ENCODE measurements around the gene CDK3. TPM values are rescaled to one million over a fixed set of nuclear protein-coding genes. Genes with fewer than 3 reads are reported as not detected.

The CDK3 gene
- total RNA-seq, 1 donor from 2014 or later = 0.17 TPM

DNA sequence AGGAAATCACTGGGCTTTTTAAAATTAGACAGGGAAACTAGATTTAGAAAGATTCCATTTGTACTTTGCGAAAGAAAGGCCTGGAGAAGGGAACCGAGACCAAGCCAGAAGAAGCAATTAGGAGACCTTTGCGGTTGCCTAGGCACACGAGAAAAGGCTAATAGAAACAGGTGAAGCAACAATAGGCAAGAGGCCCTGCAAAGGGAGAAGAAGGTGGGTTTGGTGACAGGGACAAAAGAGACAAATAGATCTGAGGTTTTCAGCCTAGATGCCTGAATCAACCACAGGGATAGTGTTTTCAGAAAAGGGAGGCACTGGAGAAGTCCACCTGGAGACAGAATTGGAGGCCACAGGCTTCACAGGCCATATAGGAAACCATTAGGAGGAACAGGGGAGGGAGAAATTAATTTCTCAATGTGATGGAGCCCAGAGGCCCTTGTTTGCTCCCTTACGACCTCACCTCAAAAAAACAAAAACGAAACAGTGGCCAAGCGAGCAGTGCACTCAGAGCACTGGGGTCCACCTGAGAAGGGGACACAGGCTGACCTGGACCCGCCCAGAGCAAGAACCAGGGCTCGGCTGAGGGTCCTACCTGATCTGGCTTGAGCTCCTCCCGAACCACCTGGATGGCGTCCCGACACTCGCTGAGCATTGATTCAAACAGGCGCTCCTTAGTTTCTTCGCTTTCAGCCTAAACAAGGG, 49.3 kb downstream of the CDK3 start:
- DNase-seq (ENCODE audit: low read depth) = no peak
- TF ChIP-seq, protein P1, sequence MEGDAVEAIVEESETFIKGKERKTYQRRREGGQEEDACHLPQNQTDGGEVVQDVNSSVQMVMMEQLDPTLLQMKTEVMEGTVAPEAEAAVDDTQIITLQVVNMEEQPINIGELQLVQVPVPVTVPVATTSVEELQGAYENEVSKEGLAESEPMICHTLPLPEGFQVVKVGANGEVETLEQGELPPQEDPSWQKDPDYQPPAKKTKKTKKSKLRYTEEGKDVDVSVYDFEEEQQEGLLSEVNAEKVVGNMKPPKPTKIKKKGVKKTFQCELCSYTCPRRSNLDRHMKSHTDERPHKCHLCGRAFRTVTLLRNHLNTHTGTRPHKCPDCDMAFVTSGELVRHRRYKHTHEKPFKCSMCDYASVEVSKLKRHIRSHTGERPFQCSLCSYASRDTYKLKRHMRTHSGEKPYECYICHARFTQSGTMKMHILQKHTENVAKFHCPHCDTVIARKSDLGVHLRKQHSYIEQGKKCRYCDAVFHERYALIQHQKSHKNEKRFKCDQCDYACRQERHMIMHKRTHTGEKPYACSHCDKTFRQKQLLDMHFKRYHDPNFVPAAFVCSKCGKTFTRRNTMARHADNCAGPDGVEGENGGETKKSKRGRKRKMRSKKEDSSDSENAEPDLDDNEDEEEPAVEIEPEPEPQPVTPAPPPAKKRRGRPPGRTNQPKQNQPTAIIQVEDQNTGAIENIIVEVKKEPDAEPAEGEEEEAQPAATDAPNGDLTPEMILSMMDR (conservative IDR thresholded peaks at IDR 0.05; ENCODE audit: low read depth, low read length) = no peak
- H3K4me3 ChIP-seq (ENCODE audit: low read depth, low read length) = no peak overlapping the region

DNA sequence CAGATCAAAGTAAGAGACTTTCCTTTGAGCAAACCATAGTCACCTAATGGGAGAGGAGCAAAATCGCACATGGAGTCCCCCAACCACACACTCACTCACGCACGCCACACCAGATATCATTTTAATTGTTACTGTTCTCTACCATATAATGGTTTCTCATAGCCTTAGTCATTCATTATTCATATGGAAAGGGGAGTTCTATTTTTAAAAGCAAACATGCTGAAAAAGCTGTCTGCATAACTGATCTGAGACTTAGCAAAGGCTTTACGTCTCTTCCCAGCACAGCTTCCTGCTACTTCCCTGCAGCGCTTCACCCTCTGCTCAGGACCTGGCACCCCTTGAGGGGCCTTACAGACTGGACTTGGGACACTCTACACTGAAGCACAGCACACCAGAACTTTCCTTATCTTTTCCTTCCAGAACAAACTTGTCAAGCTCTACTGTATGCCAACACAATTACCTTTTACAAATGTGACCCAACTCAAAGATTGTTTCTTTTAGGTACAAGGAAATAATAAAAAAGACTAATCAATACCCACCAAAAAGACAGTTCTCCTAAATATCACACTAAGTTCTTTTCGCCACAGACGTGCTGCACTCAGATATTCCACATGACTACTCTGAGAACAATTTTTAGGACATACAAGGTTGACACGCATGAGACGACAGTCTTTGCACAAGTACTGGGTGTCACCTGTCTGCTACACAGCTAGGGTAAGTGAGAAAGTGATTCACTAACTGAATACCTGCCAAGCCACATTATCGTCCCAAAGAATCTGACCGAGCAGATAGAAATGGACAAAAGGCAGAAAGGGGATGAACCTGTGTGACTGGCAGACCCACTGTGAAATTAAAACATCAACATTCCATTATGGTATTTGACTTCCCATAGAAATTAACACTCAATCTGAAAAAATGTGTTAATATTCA, 50.1 kb downstream of the CDK3 start:
- TF ChIP-seq, protein P1 (conservative IDR thresholded peaks at IDR 0.05; ENCODE audit: low read depth, low read length) = no peak
- DNase-seq (ENCODE audit: low read depth) = peak; percentile 75

DNA sequence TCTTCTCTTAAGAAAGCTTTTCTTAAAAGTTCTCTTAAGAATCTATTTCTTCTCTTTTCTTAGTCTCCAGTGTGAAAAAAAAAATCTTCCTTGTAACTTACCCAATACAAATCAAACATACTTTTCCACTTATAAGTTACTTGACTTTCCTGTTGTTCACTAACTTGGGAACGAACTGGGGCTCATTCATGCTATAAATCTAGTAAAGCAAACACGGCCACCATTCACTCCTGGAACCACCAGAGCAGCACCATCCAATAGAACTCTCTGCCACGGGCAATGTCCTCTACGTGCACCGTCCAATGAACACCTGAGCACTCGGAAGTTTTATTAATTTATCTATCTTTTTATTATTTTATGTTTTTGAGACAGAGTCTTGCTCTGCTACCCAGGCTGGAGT, 50.9 kb downstream of the CDK3 start:
- peak; percentile 29 for DNase-seq (ENCODE audit: low read depth)
- TF ChIP-seq, protein P1 (conservative IDR thresholded peaks at IDR 0.05; ENCODE audit: low read depth, low read length) = no peak
- H3K4me3 ChIP-seq (ENCODE audit: low read depth, low read length) = no peak overlapping the region

More for the DNA sequence above, 50.1 kb downstream of the CDK3 start:
- no peak overlapping the region for H3K4me3 ChIP-seq (ENCODE audit: low read depth, low read length)

DNA sequence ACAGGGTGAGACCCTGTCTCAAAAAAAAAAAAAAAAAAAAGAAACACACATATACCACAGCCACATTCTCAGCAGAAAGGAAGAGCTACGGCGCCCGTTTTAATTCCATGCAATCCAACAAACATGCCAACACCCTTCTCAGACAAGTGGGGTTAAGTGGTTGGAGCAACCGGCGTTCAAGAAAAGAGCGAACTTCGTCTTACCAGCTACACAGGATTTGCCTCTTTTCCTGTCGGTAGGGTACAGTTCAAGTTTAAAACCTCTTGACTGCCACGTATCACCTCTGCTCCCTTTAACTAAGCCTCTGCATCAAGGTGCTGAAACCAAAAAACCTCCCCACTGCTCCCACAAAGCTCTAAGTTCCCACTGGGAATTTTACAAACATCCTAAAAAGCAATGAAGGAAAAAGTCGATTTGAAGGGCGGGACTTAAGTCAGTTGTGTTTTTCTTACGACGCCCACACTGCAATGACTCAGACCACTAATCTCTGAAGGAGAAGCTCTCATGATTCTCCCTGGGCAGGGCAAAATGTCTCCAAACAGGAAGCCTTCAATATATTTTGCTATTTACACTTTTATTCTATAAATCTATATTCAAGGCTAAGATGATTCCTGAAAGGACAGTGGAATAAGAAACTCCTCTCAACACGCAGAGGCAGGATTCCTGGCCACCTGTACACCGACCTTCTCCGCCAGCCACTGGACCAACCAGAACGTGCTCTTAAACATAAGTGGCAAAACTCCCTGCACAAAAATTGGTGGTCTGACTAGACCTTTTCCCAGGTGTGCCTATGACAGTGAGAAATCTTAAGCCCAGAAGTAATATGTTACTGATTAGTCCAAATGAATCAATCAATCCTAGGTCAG, 52.8 kb downstream of the CDK3 start:
- no peak overlapping the region for H3K4me3 ChIP-seq (ENCODE audit: low read depth, low read length)
- DNase-seq (ENCODE audit: low read depth) = peak; percentile 40
- TF ChIP-seq, protein P1 (conservative IDR thresholded peaks at IDR 0.05; ENCODE audit: low read depth, low read length) = no peak

DNA sequence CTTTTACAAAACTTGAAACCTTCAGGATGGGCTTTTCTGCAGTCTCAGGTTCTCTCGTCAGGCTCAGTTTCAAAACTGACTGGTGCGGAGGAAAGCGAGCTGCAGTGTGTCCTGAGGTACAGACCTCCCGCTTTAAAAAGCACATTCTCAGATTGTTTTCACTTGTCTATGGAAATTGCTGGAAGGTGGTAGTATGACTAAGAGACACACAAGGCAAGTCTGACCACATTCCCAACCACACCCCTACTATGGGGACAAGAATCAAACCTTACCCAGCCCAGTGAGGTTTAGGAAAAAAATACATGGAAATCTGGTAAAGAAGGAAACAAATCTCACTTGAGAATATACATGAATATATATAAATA, 53.4 kb downstream of the CDK3 start:
- TF ChIP-seq, protein P1 (conservative IDR thresholded peaks at IDR 0.05; ENCODE audit: low read depth, low read length) = no peak
- no peak overlapping the region for H3K4me3 ChIP-seq (ENCODE audit: low read depth, low read length)
- DNase-seq (ENCODE audit: low read depth) = peak; percentile 15

Other genes with a start within 250 kb of the CDK3 start
- gene GALK1, start 235.7 kb upstream of the CDK3 start, total RNA-seq = 44.3 and 48.2 TPM in 2 replicates
- 19.4 and 20.3 TPM in 2 replicates for gene UNK, start 216.0 kb upstream of the CDK3 start, total RNA-seq
- gene UNC13D, start 156.5 kb upstream of the CDK3 start, total RNA-seq = 9.2 and 17.8 TPM in 2 replicates
- gene WBP2, start 145.5 kb upstream of the CDK3 start, total RNA-seq = 65.5 and 69.2 TPM in 2 replicates
- gene TRIM47, start 122.3 kb upstream of the CDK3 start, total RNA-seq = 51.2 and 68.7 TPM in 2 replicates
- gene TRIM65, start 103.9 kb upstream of the CDK3 start, total RNA-seq = 24.7 and 28.6 TPM in 2 replicates
- 38.3 and 47.9 TPM in 2 replicates for gene MRPL38, start 96.0 kb upstream of the CDK3 start, total RNA-seq
- gene FBF1, start 59.8 kb upstream of the CDK3 start, total RNA-seq = 5.5 and 9.0 TPM in 2 replicates
- gene ACOX1, start 21.7 kb upstream of the CDK3 start, total RNA-seq = 22.2 and 35.1 TPM in 2 replicates
- 25.3 and 41.6 TPM in 2 replicates for gene TEN1, start 21.6 kb upstream of the CDK3 start, total RNA-seq
- gene EVPL, start 26.5 kb downstream of the CDK3 start, total RNA-seq = 22.2 and 24.8 TPM in 2 replicates
- 15.3 and 32.6 TPM in 2 replicates for gene SRP68, start 71.7 kb downstream of the CDK3 start, total RNA-seq
- 0.07 and 0.17 TPM in 2 replicates for gene GALR2, start 73.9 kb downstream of the CDK3 start, total RNA-seq
- not detected in 2 replicates for gene ZACN, start 78.3 kb downstream of the CDK3 start, total RNA-seq
- gene EXOC7, start 102.9 kb downstream of the CDK3 start, total RNA-seq = 39.6 and 66.6 TPM in 2 replicates
- gene FOXJ1, start 140.4 kb downstream of the CDK3 start, total RNA-seq = 2.6 and 3.0 TPM in 2 replicates
- gene RNF157, start 239.6 kb downstream of the CDK3 start, total RNA-seq = 5.0 and 10.0 TPM in 2 replicates